Chondrocyte (in vitro differentiated cells): ENCODE measurements around the gene RCAN1. TPM values are rescaled to one million over a fixed set of nuclear protein-coding genes. Genes with fewer than 3 reads are reported as not detected.

Source experiments
- DNase-seq: peaks from one replicate; pipeline ENCODE4 v3.0.0; 2021; ENCODE audit warnings: mixed read lengths, low spot score
- H3K27ac Mint-ChIP-seq: one replicate; pipeline ENCODE4 v1.8.0; 2021; ENCODE audit warnings: mild to moderate bottlenecking, moderate library complexity, mixed read lengths; ENCODE audit not compliant: unreplicated experiment
- H3K27me3 Mint-ChIP-seq: 2 replicates; pipeline ENCODE4 v1.8.0; 2021; ENCODE audit warnings: low read depth, mixed read lengths
- H3K36me3 Mint-ChIP-seq: 2 replicates; pipeline ENCODE4 v1.8.0; 2021; ENCODE audit warnings: low read depth, mixed read lengths
- H3K4me1 Mint-ChIP-seq: 2 replicates; pipeline ENCODE4 v1.8.0; 2021; ENCODE audit warnings: low read depth, mild to moderate bottlenecking, mixed read lengths
- H3K4me3 Mint-ChIP-seq: one replicate; pipeline ENCODE4 v1.8.0; 2021; ENCODE audit warnings: mild to moderate bottlenecking, moderate library complexity, mixed read lengths; ENCODE audit not compliant: unreplicated experiment
- H3K9me3 Mint-ChIP-seq: 2 replicates; pipeline ENCODE4 v1.8.0; 2021; ENCODE audit warnings: low read depth, mixed read lengths
- total RNA-seq: library from RNA; stranded (reverse); gene quantifications from 3 replicates; pipeline ENCODE4 v1.2.1, GENCODE V29; 2021
- TF ChIP-seq, protein P1 (sequence below): fragments of 200-600 bp; sonication (generic); IDR thresholded peaks from 2 replicates; pipeline ENCODE4 v1.5.0; 2021; ENCODE audit warnings: antibody characterized with exemption, mild to moderate bottlenecking, moderate library complexity

The RCAN1 gene
- total RNA-seq, 1 donor from 2014 or later = 80.9 TPM

DNA sequence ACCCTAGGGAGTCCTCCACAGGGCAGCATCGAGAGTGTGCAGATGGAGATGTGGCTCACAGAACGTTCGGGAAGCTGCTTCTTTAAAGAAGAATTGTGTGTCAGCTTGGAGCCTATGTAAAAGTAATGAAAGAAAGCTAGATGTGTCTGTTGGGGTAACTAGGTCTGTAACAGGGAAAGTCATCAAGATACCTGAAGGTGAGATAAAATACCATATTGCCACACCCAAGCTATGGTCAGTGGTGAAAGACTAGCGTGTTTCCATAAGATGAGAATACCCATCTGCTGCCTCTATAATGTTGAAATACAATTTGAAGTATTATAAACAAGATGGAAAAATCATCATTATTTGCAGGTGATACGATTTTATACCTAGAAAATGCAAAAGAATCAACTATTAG lies 17.5 kb downstream of the RCAN1 start:
- peaks cover 4% of the 10 kb centered on the region for H3K4me1 Mint-ChIP-seq
- H3K27ac Mint-ChIP-seq = no peak overlapping the region
- no peaks in the 10 kb centered on the region for H3K27me3 Mint-ChIP-seq
- no peaks in the 10 kb centered on the region for H3K36me3 Mint-ChIP-seq
- H3K9me3 Mint-ChIP-seq = no peaks in the 10 kb centered on the region
- H3K4me3 Mint-ChIP-seq = no peak overlapping the region
- no peak for DNase-seq
- TF ChIP-seq, protein P1, sequence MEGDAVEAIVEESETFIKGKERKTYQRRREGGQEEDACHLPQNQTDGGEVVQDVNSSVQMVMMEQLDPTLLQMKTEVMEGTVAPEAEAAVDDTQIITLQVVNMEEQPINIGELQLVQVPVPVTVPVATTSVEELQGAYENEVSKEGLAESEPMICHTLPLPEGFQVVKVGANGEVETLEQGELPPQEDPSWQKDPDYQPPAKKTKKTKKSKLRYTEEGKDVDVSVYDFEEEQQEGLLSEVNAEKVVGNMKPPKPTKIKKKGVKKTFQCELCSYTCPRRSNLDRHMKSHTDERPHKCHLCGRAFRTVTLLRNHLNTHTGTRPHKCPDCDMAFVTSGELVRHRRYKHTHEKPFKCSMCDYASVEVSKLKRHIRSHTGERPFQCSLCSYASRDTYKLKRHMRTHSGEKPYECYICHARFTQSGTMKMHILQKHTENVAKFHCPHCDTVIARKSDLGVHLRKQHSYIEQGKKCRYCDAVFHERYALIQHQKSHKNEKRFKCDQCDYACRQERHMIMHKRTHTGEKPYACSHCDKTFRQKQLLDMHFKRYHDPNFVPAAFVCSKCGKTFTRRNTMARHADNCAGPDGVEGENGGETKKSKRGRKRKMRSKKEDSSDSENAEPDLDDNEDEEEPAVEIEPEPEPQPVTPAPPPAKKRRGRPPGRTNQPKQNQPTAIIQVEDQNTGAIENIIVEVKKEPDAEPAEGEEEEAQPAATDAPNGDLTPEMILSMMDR = no peak

DNA sequence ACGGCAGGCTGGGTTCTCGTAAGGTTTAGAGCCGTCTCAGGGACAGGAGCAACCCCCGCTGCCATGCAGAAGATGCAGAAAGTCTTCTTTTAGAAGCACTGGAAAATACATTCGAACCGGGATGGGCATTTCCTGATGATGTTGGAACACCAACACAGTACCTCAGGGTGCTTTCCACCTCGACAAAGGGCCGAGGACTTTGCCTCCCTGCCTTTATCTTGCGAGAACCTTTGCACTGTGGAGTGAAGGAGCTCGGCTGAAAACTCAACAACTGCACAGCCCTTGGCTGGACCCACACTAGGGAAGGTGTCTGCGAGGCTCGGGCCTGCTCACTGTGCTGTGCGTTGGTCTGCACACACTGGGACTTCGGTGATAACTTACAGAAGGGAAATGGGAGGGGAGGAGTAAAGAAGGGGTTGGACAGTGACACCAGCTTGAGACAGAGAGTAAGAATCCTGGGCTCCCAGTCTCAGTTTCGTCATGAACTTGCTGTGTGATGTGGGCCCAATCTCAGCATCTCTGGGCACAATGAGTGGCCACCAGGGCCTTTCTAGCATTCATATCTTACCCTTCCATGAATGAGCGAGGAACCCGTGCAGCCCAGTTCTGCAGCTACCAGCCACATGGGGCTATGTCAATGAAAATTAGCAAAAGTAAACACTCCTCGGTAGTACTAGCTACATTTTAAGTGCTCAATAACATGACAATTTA lies 18.2 kb downstream of the RCAN1 start:
- Mint-ChIP-seq H3K4me3 (no peak overlapping the region), H3K27ac (no peak overlapping the region), H3K9me3 (no peaks in the 10 kb centered on the region), H3K4me1 (peaks cover 11% of the 10 kb centered on the region), H3K27me3 (no peaks in the 10 kb centered on the region), H3K36me3 (no peaks in the 10 kb centered on the region)
- DNase-seq = no peak
- TF ChIP-seq, protein P1 = no peak

DNA sequence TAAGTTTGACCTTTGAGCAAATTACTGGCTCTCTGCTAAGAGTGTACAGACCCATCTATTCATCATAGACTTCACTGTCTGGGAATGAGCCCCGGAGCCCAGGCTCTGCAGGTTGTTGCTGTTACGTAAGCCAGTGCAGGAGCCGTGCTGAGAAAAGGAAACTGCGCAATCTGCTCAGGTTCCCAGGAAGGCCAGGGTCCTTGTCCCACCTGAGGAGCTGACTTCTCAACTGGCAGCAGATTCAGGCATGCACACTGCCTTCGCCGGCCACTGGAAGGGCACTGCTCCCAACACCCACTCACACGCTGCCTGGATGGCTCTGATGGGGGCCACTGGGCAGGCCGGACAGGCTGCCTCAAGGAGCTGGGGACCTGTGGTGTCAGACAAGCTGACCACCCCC lies 19.5 kb downstream of the RCAN1 start:
- Mint-ChIP-seq H3K36me3 (no peaks in the 10 kb centered on the region), H3K4me3 (no peak overlapping the region), H3K27me3 (no peaks in the 10 kb centered on the region), H3K9me3 (no peaks in the 10 kb centered on the region), H3K27ac (no peak overlapping the region), H3K4me1 (peaks cover 12% of the 10 kb centered on the region)
- TF ChIP-seq, protein P1 = no peak
- DNase-seq = no peak

DNA sequence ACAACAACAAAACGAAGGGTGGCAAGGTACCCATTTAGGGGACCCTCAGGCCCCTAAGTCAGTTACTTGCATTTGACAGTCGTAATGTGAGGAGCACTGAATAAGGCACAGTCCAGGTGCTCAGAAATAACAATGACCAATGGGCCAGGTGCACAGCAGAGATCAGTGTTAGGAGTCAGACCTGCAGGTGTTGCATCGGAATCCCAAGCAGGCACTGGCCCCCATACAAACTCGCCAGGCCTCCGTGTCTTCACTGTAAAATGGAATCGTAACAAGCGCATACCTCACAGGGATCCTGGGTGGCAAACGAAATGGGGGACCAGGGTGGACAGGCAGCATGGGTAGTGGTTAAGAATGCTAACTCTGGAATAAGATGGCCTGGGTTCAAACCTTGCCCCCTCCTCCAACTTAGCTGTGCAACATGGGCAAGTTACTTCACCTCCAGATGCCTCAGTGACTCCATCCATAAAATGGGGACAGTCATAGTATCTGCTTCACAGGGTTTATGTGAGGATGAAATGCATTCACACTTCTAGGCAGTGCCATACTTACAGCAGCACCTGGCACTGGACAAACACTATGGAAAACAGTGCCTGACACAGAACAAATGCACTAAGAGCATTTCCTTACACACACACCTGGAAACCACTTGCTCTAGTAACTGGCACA lies 20.2 kb downstream of the RCAN1 start:
- H3K27ac Mint-ChIP-seq = no peak overlapping the region
- no peak for DNase-seq
- no peak overlapping the region for H3K4me3 Mint-ChIP-seq
- no peaks in the 10 kb centered on the region for H3K27me3 Mint-ChIP-seq
- H3K9me3 Mint-ChIP-seq = no peaks in the 10 kb centered on the region
- H3K36me3 Mint-ChIP-seq = no peaks in the 10 kb centered on the region
- TF ChIP-seq, protein P1 = no peak
- peaks cover 12% of the 10 kb centered on the region for H3K4me1 Mint-ChIP-seq

DNA sequence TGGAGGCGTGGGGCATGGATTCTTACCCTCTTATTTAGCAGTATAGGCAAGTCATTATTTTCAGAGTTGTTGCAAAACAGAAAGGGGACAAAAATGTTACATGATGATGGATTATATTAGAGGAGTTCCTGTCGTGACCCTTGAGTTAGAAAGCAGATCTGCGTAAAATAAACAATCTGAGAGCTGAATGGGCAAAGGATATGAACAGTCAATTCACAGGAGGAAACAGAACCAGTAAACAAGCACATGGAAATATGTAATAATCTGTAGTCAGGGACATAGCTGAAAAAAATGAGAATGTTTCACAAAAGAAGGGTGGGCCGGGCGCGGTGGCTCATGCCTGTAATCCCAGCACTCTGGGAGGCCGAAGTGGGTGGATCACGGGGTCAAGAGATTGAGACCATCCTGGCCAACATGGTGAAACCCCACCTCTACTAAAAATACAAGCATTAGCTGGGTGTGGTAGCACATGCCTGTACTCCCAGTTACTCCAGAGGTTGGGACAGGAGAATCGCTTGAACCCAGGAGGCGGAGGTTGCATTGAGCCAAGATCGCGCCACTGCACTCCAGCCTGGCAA lies 20.9 kb downstream of the RCAN1 start:
- no peak overlapping the region for H3K27ac Mint-ChIP-seq
- H3K9me3 Mint-ChIP-seq = no peaks in the 10 kb centered on the region
- no peak for DNase-seq

More for the DNA sequence above, 20.9 kb downstream of the RCAN1 start:
- Mint-ChIP-seq H3K4me3 (no peak overlapping the region), H3K4me1 (peaks cover 12% of the 10 kb centered on the region), H3K27me3 (no peaks in the 10 kb centered on the region), H3K36me3 (no peaks in the 10 kb centered on the region)
- TF ChIP-seq, protein P1 = no peak
